ENCODE data around the gene MAP1LC3B.

The MAP1LC3B gene

GRCh38 chr16:87435372-87436224 lies 43.5 kb downstream of the MAP1LC3B start:
- no peak for DNase-seq

- no peak for DNase-seq
These were observed 44.4 kb downstream of the MAP1LC3B start for GRCh38 chr16:87436225-87437172.

- no peak for DNase-seq
These were observed 45.2 kb downstream of the MAP1LC3B start for GRCh38 chr16:87437327-87437726.

- DNase-seq: no peak
These were observed 45.9 kb downstream of the MAP1LC3B start for GRCh38 chr16:87437911-87438610.

GRCh38 chr16:87438611-87438985 lies 46.5 kb downstream of the MAP1LC3B start:
- DNase-seq: no peak

GRCh38 chr16:87439926-87440325 lies 47.8 kb downstream of the MAP1LC3B start:
- no peak for DNase-seq

- DNase-seq: no peak
These were observed 49.9 kb downstream of the MAP1LC3B start for GRCh38 chr16:87441886-87442580.

- DNase-seq: no peak
These were observed 50.4 kb downstream of the MAP1LC3B start for GRCh38 chr16:87442581-87442966.

GRCh38 chr16:87443016-87443415 lies 50.9 kb downstream of the MAP1LC3B start:
- no peak for DNase-seq

GRCh38 chr16:87443964-87444363 lies 51.8 kb downstream of the MAP1LC3B start:
- no peak for DNase-seq

- DNase-seq: no peak
These were observed 53.4 kb downstream of the MAP1LC3B start for GRCh38 chr16:87445486-87445885.

GRCh38 chr16:87446479-87446878 lies 54.3 kb downstream of the MAP1LC3B start:
- DNase-seq: no peak

- no peak for DNase-seq
These were observed 55.2 kb downstream of the MAP1LC3B start for GRCh38 chr16:87447323-87447722.

GRCh38 chr16:87448866-87449265 lies 56.7 kb downstream of the MAP1LC3B start:
- DNase-seq: no peak

GRCh38 chr16:87451563-87452210 lies 59.6 kb downstream of the MAP1LC3B start:
- no peak for DNase-seq

- no peak for DNase-seq
These were observed 61.2 kb downstream of the MAP1LC3B start for GRCh38 chr16:87453326-87453725.
